Upper lobe of left lung (tissue), 4 donors: ENCODE results near the gene MYT1.

ENCODE experiments used
- POLR2AphosphoS5 ChIP-seq, 2 donors: sonication (generic); formaldehyde crosslinking; IDR thresholded peaks; one replicate each; pipeline ENCODE4 v1.5.1; 2017; ENCODE audit warnings: antibody characterized with exemption in 2 of 2
- TF ChIP-seq, protein P1 (sequence below), 6 experiments: fragments of 450-650 bp in 4 of 6; fragments of 200-600 bp in 2 of 6; sonication (generic) in 2 of 6; IDR thresholded peaks; one replicate each; pipeline ENCODE4 v1.5.1; 2016 to 2019; ENCODE audit warnings: antibody characterized with exemption in 6 of 6

GRCh38 chr20:64244281-64244805 is 80.1 kb downstream of the MYT1 start:
- no peak for TF ChIP-seq POLR2AphosphoS5 (IDR thresholded peaks at IDR 0.05)
- TF ChIP-seq, protein P1, sequence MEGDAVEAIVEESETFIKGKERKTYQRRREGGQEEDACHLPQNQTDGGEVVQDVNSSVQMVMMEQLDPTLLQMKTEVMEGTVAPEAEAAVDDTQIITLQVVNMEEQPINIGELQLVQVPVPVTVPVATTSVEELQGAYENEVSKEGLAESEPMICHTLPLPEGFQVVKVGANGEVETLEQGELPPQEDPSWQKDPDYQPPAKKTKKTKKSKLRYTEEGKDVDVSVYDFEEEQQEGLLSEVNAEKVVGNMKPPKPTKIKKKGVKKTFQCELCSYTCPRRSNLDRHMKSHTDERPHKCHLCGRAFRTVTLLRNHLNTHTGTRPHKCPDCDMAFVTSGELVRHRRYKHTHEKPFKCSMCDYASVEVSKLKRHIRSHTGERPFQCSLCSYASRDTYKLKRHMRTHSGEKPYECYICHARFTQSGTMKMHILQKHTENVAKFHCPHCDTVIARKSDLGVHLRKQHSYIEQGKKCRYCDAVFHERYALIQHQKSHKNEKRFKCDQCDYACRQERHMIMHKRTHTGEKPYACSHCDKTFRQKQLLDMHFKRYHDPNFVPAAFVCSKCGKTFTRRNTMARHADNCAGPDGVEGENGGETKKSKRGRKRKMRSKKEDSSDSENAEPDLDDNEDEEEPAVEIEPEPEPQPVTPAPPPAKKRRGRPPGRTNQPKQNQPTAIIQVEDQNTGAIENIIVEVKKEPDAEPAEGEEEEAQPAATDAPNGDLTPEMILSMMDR (IDR thresholded peaks at IDR 0.05), result no peak
